SU-DHL-6 (cell line): Measurements from ENCODE around the gene CDH23.

ENCODE experiments used
- H2AFZ ChIP-seq: fragments of 200-600 bp; sonication (generic); 2 replicates; pipeline ENCODE4 v1.6.1; 2014; ENCODE audit warnings: low read depth, mild to moderate bottlenecking, moderate library complexity, mixed read lengths, antibody characterized with exemption, low read length; ENCODE audit not compliant: severe bottlenecking
- H3F3A ChIP-seq: fragments of 200-600 bp; shearing (Covaris generic); 2 replicates; pipeline ENCODE4 v1.6.0; 2016; ENCODE audit warnings: antibody characterized with exemption, mild to moderate bottlenecking; ENCODE audit not compliant: insufficient read depth
- H3K27ac ChIP-seq: fragments of 200-600 bp; sonication (generic); 2 replicates; pipeline ENCODE4 v1.5.1; 2016; ENCODE audit warnings: low read depth, mild to moderate bottlenecking, low read length, moderate library complexity, mixed read lengths
- H3K27me3 ChIP-seq: fragments of 200-600 bp; sonication (generic), shearing (Covaris generic); 2 replicates; pipeline ENCODE4 v1.6.0; 2014; ENCODE audit warnings: mild to moderate bottlenecking, low read length
- H3K36me3 ChIP-seq: fragments of 200-600 bp; sonication (generic); 2 replicates; pipeline ENCODE4 v1.6.1; 2014; ENCODE audit warnings: mild to moderate bottlenecking, low read length, mixed read lengths
- H3K4me2 ChIP-seq: fragments of 300-600, 200-600 bp; shearing (Covaris generic), sonication (generic); 2 replicates; pipeline ENCODE4 v1.6.0; 2014; ENCODE audit warnings: low read length, low read depth, mild to moderate bottlenecking; ENCODE audit not compliant: poor library complexity, severe bottlenecking
- H3K4me3 ChIP-seq: fragments of 200-600 bp; sonication (generic); 2 replicates; pipeline ENCODE4 v1.5.1; 2014; ENCODE audit warnings: antibody characterized with exemption, low read length, mild to moderate bottlenecking, mixed read lengths; ENCODE audit not compliant: insufficient read depth, poor library complexity, severe bottlenecking
- H3K79me2 ChIP-seq: fragments of 200-600 bp; sonication (generic); 2 replicates; pipeline ENCODE4 v1.6.1; 2014; ENCODE audit warnings: mild to moderate bottlenecking, low read length, moderate library complexity; ENCODE audit not compliant: insufficient read depth
- H3K9ac ChIP-seq: fragments of 200-600 bp; sonication (generic); 2 replicates; pipeline ENCODE4 v1.7.0; 2014; ENCODE audit warnings: mild to moderate bottlenecking, low read length
- H3K9me2 ChIP-seq: fragments of 200-600 bp; sonication (generic); replicated peaks from 2 replicates; pipeline ENCODE4 v1.6.1; 2014; ENCODE audit warnings: low read length; ENCODE audit not compliant: insufficient read depth
- H3K9me3 ChIP-seq: fragments of 200-600 bp; sonication (generic); 2 replicates; pipeline ENCODE4 v1.6.1; 2014; ENCODE audit warnings: low read length, mixed read lengths; ENCODE audit not compliant: insufficient read depth
- H4K20me1 ChIP-seq: fragments of 200-600 bp; sonication (generic); 2 replicates; pipeline ENCODE4 v1.6.1; 2014; ENCODE audit warnings: low read depth, mild to moderate bottlenecking, antibody characterized with exemption, low read length, moderate library complexity, mixed read lengths
- EZH2phosphoT487 ChIP-seq: fragments of 200-600 bp; sonication (generic), shearing (Covaris generic); conservative IDR thresholded peaks from 2 replicates; pipeline ENCODE4 v1.6.1; 2018; ENCODE audit warnings: mild to moderate bottlenecking, antibody characterized with exemption, low read length, moderate library complexity, mixed read lengths
- TF ChIP-seq, protein P1 (sequence below): fragments of 200-600 bp; sonication (generic); IDR thresholded peaks from one replicate; pipeline ENCODE4 v1.5.1; 2017; ENCODE audit warnings: antibody characterized with exemption, mild to moderate bottlenecking, low read length, moderate library complexity; ENCODE audit not compliant: insufficient read depth, poor library complexity, severe bottlenecking

The CDH23 gene

DNA sequence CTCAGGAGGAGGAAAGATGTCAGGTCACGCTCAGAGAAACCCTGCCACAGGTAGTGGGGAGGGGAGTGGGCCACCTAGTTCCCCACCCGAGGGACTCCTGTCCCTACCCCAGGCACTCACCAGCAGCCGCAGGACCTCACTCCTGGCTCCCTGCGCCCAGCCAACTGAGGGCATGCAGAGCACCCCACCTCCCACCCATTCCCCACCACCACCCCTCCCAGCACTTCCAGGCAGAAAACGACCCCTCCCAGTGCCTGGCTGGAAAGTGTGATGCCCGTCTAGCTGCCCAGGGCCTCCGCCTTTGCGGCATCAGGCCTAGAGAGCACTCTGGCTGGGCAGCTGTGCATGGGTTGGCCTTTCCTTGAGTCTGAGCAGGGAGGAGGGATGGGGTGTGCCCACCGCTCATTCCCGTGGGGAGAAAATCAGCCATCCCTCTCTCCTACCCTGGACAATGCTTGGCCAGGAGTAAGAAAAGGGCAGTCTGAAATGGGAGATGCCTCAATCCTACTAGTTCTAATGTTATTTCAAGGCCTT, 321.5 kb downstream of the CDH23 start:
- no peak overlapping the region for H2AFZ ChIP-seq
- no peaks in the 10 kb centered on the region for H3K79me2 ChIP-seq
- TF ChIP-seq EZH2phosphoT487: no peak
- TF ChIP-seq, protein P1, sequence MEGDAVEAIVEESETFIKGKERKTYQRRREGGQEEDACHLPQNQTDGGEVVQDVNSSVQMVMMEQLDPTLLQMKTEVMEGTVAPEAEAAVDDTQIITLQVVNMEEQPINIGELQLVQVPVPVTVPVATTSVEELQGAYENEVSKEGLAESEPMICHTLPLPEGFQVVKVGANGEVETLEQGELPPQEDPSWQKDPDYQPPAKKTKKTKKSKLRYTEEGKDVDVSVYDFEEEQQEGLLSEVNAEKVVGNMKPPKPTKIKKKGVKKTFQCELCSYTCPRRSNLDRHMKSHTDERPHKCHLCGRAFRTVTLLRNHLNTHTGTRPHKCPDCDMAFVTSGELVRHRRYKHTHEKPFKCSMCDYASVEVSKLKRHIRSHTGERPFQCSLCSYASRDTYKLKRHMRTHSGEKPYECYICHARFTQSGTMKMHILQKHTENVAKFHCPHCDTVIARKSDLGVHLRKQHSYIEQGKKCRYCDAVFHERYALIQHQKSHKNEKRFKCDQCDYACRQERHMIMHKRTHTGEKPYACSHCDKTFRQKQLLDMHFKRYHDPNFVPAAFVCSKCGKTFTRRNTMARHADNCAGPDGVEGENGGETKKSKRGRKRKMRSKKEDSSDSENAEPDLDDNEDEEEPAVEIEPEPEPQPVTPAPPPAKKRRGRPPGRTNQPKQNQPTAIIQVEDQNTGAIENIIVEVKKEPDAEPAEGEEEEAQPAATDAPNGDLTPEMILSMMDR: no peak
- no peaks in the 10 kb centered on the region for H4K20me1 ChIP-seq
- H3K27me3 ChIP-seq: no peaks in the 10 kb centered on the region
- H3F3A ChIP-seq: no peaks in the 10 kb centered on the region
- H3K4me3 ChIP-seq: no peak overlapping the region
- no peaks in the 10 kb centered on the region for H3K9me3 ChIP-seq
- H3K36me3 ChIP-seq: no peaks in the 10 kb centered on the region
- no peak overlapping the region for H3K9ac ChIP-seq
- no peak overlapping the region for H3K27ac ChIP-seq
- no peaks in the 10 kb centered on the region for H3K9me2 ChIP-seq
- H3K4me2 ChIP-seq: no peak overlapping the region

DNA sequence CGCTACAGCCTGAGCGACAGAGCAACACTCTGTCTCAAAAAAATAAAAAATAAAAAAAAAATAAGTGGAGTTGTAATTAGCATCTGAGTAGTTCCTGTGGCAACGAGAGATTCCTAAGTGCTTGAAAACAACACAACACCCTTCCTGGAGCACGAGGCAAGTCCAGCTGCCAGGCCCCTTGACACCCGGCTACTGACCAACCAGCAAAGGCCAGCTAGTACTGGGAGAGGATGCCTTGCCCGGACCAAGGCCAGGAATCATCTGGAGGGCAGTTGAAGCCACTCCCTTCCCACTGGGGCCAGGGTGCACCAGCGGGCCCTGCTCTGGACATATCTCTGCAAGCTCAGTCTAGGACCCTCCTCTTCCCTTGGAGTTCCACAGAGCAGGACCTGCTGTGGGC, 322.3 kb downstream of the CDH23 start:
- TF ChIP-seq, protein P1: no peak
- TF ChIP-seq EZH2phosphoT487: no peak
- H3K9me2 ChIP-seq: no peaks in the 10 kb centered on the region
- H4K20me1 ChIP-seq: no peaks in the 10 kb centered on the region
- H3K27me3 ChIP-seq: no peaks in the 10 kb centered on the region
- no peak overlapping the region for H2AFZ ChIP-seq
- H3K9ac ChIP-seq: no peak overlapping the region
- H3K4me3 ChIP-seq: no peak overlapping the region
- no peaks in the 10 kb centered on the region for H3F3A ChIP-seq
- no peak overlapping the region for H3K27ac ChIP-seq
- no peak overlapping the region for H3K4me2 ChIP-seq
- H3K36me3 ChIP-seq: no peaks in the 10 kb centered on the region
- H3K9me3 ChIP-seq: no peaks in the 10 kb centered on the region
- H3K79me2 ChIP-seq: no peaks in the 10 kb centered on the region

DNA sequence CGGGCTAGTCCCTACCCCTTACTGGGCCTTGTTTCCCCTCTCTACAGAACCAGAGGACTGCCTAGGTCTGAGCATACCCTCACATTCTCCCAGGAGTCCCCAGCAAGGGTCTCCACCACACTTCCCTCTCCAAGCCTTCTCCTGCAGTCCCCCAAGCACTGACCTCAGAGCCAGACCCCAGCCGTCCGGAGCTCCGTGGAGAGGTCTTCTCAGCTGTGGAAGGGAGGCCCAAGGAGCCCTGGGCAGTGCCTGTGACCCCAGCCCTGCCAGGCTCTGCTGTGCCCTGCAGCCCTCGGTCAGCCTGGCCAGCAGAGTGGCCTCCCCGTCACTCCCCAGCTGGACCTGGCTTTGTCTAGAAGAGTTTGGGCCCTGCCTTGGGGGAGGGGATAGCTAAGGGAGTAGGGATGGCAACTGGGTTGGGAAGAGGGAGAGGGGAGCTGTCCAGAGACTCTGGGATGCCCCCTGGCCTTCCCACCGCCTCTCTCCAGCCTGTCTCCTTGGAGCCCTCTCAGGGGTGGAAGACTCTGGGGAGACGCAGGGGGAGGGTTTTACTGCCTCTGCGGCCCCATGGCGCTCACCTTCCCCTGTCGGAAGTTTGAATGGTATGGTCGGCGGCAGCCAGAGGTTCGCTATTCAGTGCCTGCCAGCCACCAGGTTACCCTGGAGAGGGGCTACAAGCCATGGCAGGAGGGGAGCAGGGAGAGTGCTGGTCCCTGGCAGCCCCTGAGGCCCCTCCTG, 322.9 kb downstream of the CDH23 start, which contains the start of gene C10orf105:
Gene C10orf105 (minus strand): TSS at position 315 of the 738 bp plus-strand sequence. CDS start 3,441 bp downstream, outside the sequence.
- H3K27ac ChIP-seq: no peak within 1 kb of the TSS
- H3F3A ChIP-seq: no peaks in the 10 kb centered on the region
- H3K9ac ChIP-seq: no peak within 1 kb of the TSS
- H3K4me3 ChIP-seq: no peak within 1 kb of the TSS
- no peaks in the 10 kb centered on the region for H4K20me1 ChIP-seq
- H3K27me3 ChIP-seq: no peaks in the 10 kb centered on the region
- no peaks in the 10 kb centered on the region for H3K79me2 ChIP-seq
- H3K4me2 ChIP-seq: no peak within 1 kb of the TSS
- no peak within 1 kb of the TSS for H2AFZ ChIP-seq
- H3K36me3 ChIP-seq: no peaks in the 10 kb centered on the region
- no peaks in the 10 kb centered on the region for H3K9me3 ChIP-seq
- no peaks in the 10 kb centered on the region for H3K9me2 ChIP-seq
- no peak for TF ChIP-seq EZH2phosphoT487
- TF ChIP-seq, protein P1: no peak
